Colon (tissue), 2 donors: ENCODE data around the gene PGLYRP1.

Experiments
- FAIRE-seq: peaks from 2 replicates; lab custom pipeline; 2012; peaks lifted over from hg19 to GRCh38; lab: Jason Lieb, UNC
- donor health status: control.
- donor health status: control.

PGLYRP1 gene

GRCh38 chr19:46022431-46023310 is at the start of gene PGLYRP1:
Gene PGLYRP1, minus strand, starts transcription at chr19:46023053. Its CDS starts 32 bp downstream, at chr19:46023021.
- FAIRE-seq, result no peak

GRCh38 chr19:46069806-46070341 is 47.0 kb upstream of the PGLYRP1 start:
- no peak for FAIRE-seq

- FAIRE-seq, result no peak
These were observed 45.7 kb upstream of the PGLYRP1 start for GRCh38 chr19:46068345-46069258.

GRCh38 chr19:46067691-46068090 is 44.8 kb upstream of the PGLYRP1 start:
- no peak for FAIRE-seq

- no peak for FAIRE-seq
These were observed 43.6 kb upstream of the PGLYRP1 start for GRCh38 chr19:46066471-46066870.

GRCh38 chr19:46065486-46066071 is 42.7 kb upstream of the PGLYRP1 start:
- FAIRE-seq, result no peak

GRCh38 chr19:46063201-46063600 is 40.3 kb upstream of the PGLYRP1 start:
- FAIRE-seq, result no peak

- no peak for FAIRE-seq
These were observed 37.2 kb upstream of the PGLYRP1 start for GRCh38 chr19:46060012-46060411.

GRCh38 chr19:46058778-46059177 is 35.9 kb upstream of the PGLYRP1 start:
- FAIRE-seq, result no peak

GRCh38 chr19:46056536-46056935 is 33.7 kb upstream of the PGLYRP1 start:
- FAIRE-seq, result no peak

GRCh38 chr19:46052896-46053295 is 30.0 kb upstream of the PGLYRP1 start:
- FAIRE-seq, result no peak

GRCh38 chr19:46049597-46049996 is 26.7 kb upstream of the PGLYRP1 start:
- FAIRE-seq, result no peak

GRCh38 chr19:46043519-46043918 is 20.7 kb upstream of the PGLYRP1 start:
- no peak for FAIRE-seq

- no peak for FAIRE-seq
These were observed 19.5 kb upstream of the PGLYRP1 start for GRCh38 chr19:46042252-46042883.

GRCh38 chr19:46040952-46041500 is 18.2 kb upstream of the PGLYRP1 start, which contains the start of gene IGFL4:
Gene IGFL4, minus strand, starts transcription at chr19:46041002. Its CDS starts 40 bp downstream, at chr19:46040962.
- FAIRE-seq, result no peak

GRCh38 chr19:46040125-46040524 is 17.3 kb upstream of the PGLYRP1 start:
- no peak for FAIRE-seq

GRCh38 chr19:46036744-46037128 is 13.9 kb upstream of the PGLYRP1 start:
- no peak for FAIRE-seq

GRCh38 chr19:46035986-46036743 is 13.3 kb upstream of the PGLYRP1 start:
- no peak for FAIRE-seq

GRCh38 chr19:46035546-46035945 is 12.7 kb upstream of the PGLYRP1 start:
- FAIRE-seq, result no peak

GRCh38 chr19:46033401-46033800 is 10.5 kb upstream of the PGLYRP1 start:
- FAIRE-seq, result no peak

GRCh38 chr19:46032597-46033025 is 9.8 kb upstream of the PGLYRP1 start:
- FAIRE-seq, result no peak
